GM20431 (cell line): ENCODE measurements around the gene BDP1.
"Not testable (repeated sequence)": the region's sequence is repeated elsewhere in the genome, so short reads cannot be mapped to it uniquely, and the experiment has no call there.

Source experiments
- in situ Hi-C: fragments of 300-500 bp; cut with MseI, MboI; formaldehyde crosslinking; loops from one replicate; pipeline ENCODE4 v1.15.0; 2020; ENCODE audit warnings: low sequenced_read_pairs; ENCODE audit not compliant: unreplicated experiment

Gene BDP1

GRCh38 chr5:71455427-71456361, at the start of gene BDP1:
TSS of gene BDP1 (plus strand) at chr5:71455651. CDS start at chr5:71455878, 227 bp downstream.
- in situ Hi-C loops, result no loop called here

GRCh38 chr5:71410088-71410487, 45.4 kb upstream of the BDP1 start:
- in situ Hi-C loops, result not testable (repeated sequence)

GRCh38 chr5:71415626-71416025, 39.8 kb upstream of the BDP1 start:
- in situ Hi-C loops, result not testable (repeated sequence)

GRCh38 chr5:71418026-71418425, 37.4 kb upstream of the BDP1 start:
- in situ Hi-C loops, result not testable (repeated sequence)

- in situ Hi-C loops, result not testable (repeated sequence)
Measured at GRCh38 chr5:71421278-71421677, 34.2 kb upstream of the BDP1 start.

- in situ Hi-C loops, result not testable (repeated sequence)
Measured at GRCh38 chr5:71423896-71424295, 31.6 kb upstream of the BDP1 start.

GRCh38 chr5:71426686-71427474, 28.6 kb upstream of the BDP1 start:
- in situ Hi-C loops, result not testable (repeated sequence)

- in situ Hi-C loops, result not testable (repeated sequence)
Measured at GRCh38 chr5:71432410-71432809, 23.0 kb upstream of the BDP1 start.

GRCh38 chr5:71434825-71435224, 20.6 kb upstream of the BDP1 start:
- in situ Hi-C loops, result not testable (repeated sequence)

- in situ Hi-C loops, result not testable (repeated sequence)
Measured at GRCh38 chr5:71441564-71441963, 13.9 kb upstream of the BDP1 start.

GRCh38 chr5:71443891-71444290, 11.6 kb upstream of the BDP1 start:
- in situ Hi-C loops, result not testable (repeated sequence)

GRCh38 chr5:71445015-71445414, 10.4 kb upstream of the BDP1 start:
- in situ Hi-C loops, result not testable (repeated sequence)

GRCh38 chr5:71445523-71446152, 9.8 kb upstream of the BDP1 start:
- in situ Hi-C loops, result not testable (repeated sequence)

- in situ Hi-C loops, result not testable (repeated sequence)
Measured at GRCh38 chr5:71446540-71447216, 8.8 kb upstream of the BDP1 start.

- in situ Hi-C loops, result not testable (repeated sequence)
Measured at GRCh38 chr5:71447218-71447808, 8.1 kb upstream of the BDP1 start.

GRCh38 chr5:71452876-71453275, 2.6 kb upstream of the BDP1 start:
- in situ Hi-C loops, result no loop called here

GRCh38 chr5:71454913-71455312, 538 bp upstream of the BDP1 start:
- in situ Hi-C loops, result no loop called here

GRCh38 chr5:71456362-71456743, 902 bp downstream of the BDP1 start:
- in situ Hi-C loops, result no loop called here

GRCh38 chr5:71457106-71457505, 1.7 kb downstream of the BDP1 start:
- in situ Hi-C loops, result no loop called here

- in situ Hi-C loops, result no loop called here
Measured at GRCh38 chr5:71460693-71461092, 5.2 kb downstream of the BDP1 start.
